Measurements from ENCODE around the gene STX3. TPM values are rescaled to one million over a fixed set of nuclear protein-coding genes. Genes with fewer than 3 reads are reported as not detected.

STX3 gene
- total and polyA plus RNA-seq, 2 of the 4 experiments (the other 2 are of a cell fraction): 5.0 to 5.4 TPM

- H3K14ac ChIP-seq (replicated peaks; ENCODE audit: low read depth, low read length): no peak overlapping the region
- TF ChIP-seq, protein P1, sequence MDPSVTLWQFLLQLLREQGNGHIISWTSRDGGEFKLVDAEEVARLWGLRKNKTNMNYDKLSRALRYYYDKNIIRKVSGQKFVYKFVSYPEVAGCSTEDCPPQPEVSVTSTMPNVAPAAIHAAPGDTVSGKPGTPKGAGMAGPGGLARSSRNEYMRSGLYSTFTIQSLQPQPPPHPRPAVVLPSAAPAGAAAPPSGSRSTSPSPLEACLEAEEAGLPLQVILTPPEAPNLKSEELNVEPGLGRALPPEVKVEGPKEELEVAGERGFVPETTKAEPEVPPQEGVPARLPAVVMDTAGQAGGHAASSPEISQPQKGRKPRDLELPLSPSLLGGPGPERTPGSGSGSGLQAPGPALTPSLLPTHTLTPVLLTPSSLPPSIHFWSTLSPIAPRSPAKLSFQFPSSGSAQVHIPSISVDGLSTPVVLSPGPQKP (IDR thresholded peaks at IDR 0.05; ENCODE audit: borderline replicate concordance, low read depth, low read length): no peak
- TF ChIP-seq RFX5 (IDR thresholded peaks at IDR 0.05; ENCODE audit: low read depth, low read length): no peak
- no peaks in the 10 kb centered on the region for H3K9me3 ChIP-seq (ENCODE audit: control insufficient read depth, insufficient read depth, low read length)
- H4K8ac ChIP-seq (ENCODE audit: low read depth in 2 of 2, low read length in 2 of 2): no peak overlapping the region
- no peak overlapping the region for H3K18ac ChIP-seq (ENCODE audit: low read depth, low read length)
- peaks cover 12% of the 10 kb centered on the region for H3K36me3 ChIP-seq (ENCODE audit: control insufficient read depth, insufficient read depth, low read length)
- DNase-seq: no peak
- no peak overlapping the region for H2AK9ac ChIP-seq (replicated peaks; ENCODE audit: low read depth, low read length, poor library complexity)
- POLR2A ChIA-PET (ENCODE audit: unreplicated experiment): no interaction called here
- no peak overlapping the region for H2BK15ac ChIP-seq (ENCODE audit: low read depth, low read length)
- no peak overlapping the region for H2BK20ac ChIP-seq (ENCODE audit: low read depth, low read length)
- no peaks in the 10 kb centered on the region for H3K27me3 ChIP-seq (ENCODE audit: control insufficient read depth, insufficient read depth, low read length)
- no peak overlapping the region for H3K4me2 ChIP-seq (ENCODE audit: low read depth, low read length)
- H3K4me3 ChIP-seq (ENCODE audit: insufficient read depth, low read depth, low read length): no peak overlapping the region
- no peaks in the 10 kb centered on the region for H3K79me1 ChIP-seq (ENCODE audit: low read depth in 1 of 2, low read length in 2 of 2)
- no TSS peak for BruUV-seq (replicated peaks)
- WGBS, 2 experiments (ENCODE audit: extremely low coverage in 2 of 2, insufficient read length in 1 of 2): no CpG with 5 or more reads among the region's 2 CpGs
- CTCF ChIA-PET: no interaction called here
- H3K23ac ChIP-seq (ENCODE audit: low read depth, low read length): no peak overlapping the region
- no peak overlapping the region for H4K91ac ChIP-seq (ENCODE audit: insufficient read depth, low read depth, low read length)
- no peaks in the 10 kb centered on the region for H4K20me1 ChIP-seq (ENCODE audit: insufficient read depth, low read length)
- no peak overlapping the region for H2AFZ ChIP-seq (replicated peaks; ENCODE audit: low read length, poor library complexity)
- H3K9me1 ChIP-seq (ENCODE audit: insufficient read depth, low read length): no peaks in the 10 kb centered on the region
- intact Hi-C loops (cut with micrococcal nuclease) (loop anchor here (5.0 kb wide), 3 partner anchors 137 to 267 kb away; partner anchors contain the start of gene PATL1), dilution Hi-C loops (cut with HindIII; ENCODE audit: low sequenced_read_pairs, unreplicated experiment) (no loop called here), in situ Hi-C loops (cut with MboI; ENCODE audit: low sequenced_read_pairs) (loop anchor here (5.0 to 10.0 kb wide), 2 partner anchors 47 to 249 kb away; partner anchors contain the start of gene STX3)
- H3K4ac ChIP-seq (ENCODE audit: low read depth, low read length): no peak overlapping the region
- no peaks in the 10 kb centered on the region for H3K4me1 ChIP-seq (ENCODE audit: control insufficient read depth, insufficient read depth, low read length)
- H3K56ac ChIP-seq (ENCODE audit: extremely low read depth, insufficient read depth, low read length): no peak overlapping the region
- no peak overlapping the region for H3K27ac ChIP-seq (ENCODE audit: insufficient read depth, low read length)
- H2BK120ac ChIP-seq (ENCODE audit: low read depth, low read length): no peak overlapping the region
- H2AK5ac ChIP-seq (ENCODE audit: low read depth, low read length): no peak overlapping the region
- H3K9ac ChIP-seq (ENCODE audit: low read depth, low read length): no peak overlapping the region
- H2BK5ac ChIP-seq (ENCODE audit: low read depth, low read length, poor library complexity, severe bottlenecking): no peak overlapping the region
- no peak overlapping the region for H4K5ac ChIP-seq (ENCODE audit: low read depth, low read length)
- ATAC-seq (ENCODE audit: low read depth): no peak
Measured at GRCh38 chr11:59804061-59804460, 48.9 kb downstream of the STX3 start.
